ENCODE measurements around the gene LPIN3.
"Not testable (repeated sequence)": the region's sequence is repeated elsewhere in the genome, so short reads cannot be mapped to it uniquely, and the experiment has no call there.

LPIN3 gene, protein sequence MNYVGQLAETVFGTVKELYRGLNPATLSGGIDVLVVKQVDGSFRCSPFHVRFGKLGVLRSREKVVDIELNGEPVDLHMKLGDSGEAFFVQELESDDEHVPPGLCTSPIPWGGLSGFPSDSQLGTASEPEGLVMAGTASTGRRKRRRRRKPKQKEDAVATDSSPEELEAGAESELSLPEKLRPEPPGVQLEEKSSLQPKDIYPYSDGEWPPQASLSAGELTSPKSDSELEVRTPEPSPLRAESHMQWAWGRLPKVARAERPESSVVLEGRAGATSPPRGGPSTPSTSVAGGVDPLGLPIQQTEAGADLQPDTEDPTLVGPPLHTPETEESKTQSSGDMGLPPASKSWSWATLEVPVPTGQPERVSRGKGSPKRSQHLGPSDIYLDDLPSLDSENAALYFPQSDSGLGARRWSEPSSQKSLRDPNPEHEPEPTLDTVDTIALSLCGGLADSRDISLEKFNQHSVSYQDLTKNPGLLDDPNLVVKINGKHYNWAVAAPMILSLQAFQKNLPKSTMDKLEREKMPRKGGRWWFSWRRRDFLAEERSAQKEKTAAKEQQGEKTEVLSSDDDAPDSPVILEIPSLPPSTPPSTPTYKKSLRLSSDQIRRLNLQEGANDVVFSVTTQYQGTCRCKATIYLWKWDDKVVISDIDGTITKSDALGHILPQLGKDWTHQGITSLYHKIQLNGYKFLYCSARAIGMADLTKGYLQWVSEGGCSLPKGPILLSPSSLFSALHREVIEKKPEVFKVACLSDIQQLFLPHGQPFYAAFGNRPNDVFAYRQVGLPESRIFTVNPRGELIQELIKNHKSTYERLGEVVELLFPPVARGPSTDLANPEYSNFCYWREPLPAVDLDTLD

DNA sequence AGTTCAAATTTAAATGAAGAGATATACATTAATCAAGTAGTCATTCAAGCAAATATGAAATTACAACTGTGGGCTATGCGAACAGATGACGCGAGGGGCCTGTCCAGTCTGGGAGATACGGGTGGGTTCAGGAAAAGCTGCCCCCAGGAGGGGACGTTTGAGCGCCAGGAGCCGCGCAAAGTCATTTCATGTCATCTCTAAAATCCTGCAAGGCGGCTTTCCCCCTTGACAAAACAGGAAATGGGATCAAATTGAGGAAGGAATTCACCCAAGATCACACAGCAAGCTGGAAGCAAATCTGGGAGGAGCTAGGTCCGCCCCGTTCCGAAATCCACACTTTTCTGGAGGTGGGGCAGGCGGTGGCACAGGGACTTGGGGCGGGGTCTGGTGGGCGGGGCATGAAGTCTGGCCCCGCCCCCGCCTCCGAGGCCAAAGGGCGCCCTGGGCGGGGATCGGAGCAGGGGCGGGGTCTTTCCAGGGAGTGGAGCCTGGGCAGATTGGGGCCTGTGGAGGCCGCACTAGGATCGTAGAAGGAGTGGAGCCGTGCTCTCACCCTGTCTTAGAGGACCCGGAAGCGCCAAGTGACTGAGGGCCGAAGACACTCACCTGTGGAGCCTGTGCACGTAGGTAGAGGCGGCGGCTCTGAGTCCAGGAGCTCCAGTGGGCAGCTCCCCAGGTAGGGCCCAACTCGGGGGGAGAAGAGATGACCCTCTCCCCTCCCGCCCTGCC, at the start of gene LPIN3:
Gene LPIN3 (plus strand): TSS at position 495 of the 729 bp plus-strand sequence. CDS start 4,983 bp downstream, outside the sequence.
- no peak for DNase-seq

DNA sequence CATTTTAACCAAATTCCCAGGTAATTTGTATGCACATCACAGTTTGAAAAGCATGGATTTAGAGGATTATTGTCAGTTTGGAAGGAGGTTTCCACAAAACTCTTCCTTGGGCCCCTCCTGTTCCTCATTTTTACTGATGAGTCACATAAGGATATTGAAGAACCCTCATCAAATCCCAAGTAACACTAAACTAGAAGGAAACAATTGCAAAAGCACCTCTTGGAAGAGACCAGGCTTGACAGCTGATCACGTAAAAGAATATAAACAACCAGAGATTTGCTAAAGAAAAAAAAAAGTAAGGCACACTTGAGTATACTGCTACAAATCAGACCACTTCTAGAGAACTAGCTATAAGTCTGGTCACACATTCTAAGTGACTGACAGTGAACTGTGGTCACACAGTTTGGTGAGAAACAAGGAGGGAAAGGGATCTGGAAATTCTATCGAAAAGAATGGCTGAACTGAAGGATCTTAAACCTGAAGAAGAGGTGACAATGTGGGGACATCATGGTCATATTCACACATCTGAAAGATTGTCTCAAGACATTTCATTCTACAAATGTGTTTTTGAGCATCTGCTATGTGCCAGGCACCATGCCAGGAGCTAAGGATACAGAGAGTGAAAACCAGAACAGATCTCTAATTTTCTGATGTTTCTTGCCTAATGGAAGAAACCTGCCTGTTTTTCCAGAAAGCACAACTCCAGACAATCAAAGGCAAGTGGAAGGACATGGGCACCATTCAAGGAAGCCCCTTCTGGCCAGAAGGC, 47.2 kb upstream of the LPIN3 start:
- no peak for DNase-seq

DNA sequence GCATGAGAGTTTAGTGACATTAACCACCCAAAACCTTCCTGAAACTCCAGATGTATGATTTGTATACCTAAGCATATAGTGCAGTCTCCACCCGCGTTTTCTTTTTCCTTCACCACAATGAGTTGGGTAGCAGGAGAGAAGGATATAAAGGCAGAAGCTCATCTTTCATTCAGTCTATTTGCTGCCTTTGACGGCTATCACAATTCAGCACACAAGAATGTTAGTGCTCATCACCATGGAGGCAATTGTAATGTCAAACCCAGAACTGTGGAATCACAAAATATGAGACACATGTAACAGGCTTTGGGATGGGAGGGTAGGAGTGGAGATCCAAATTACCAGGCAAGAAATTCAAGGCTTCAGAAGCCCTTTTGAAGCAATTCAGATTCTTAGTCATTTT, 40.7 kb upstream of the LPIN3 start:
- no peak for DNase-seq

DNA sequence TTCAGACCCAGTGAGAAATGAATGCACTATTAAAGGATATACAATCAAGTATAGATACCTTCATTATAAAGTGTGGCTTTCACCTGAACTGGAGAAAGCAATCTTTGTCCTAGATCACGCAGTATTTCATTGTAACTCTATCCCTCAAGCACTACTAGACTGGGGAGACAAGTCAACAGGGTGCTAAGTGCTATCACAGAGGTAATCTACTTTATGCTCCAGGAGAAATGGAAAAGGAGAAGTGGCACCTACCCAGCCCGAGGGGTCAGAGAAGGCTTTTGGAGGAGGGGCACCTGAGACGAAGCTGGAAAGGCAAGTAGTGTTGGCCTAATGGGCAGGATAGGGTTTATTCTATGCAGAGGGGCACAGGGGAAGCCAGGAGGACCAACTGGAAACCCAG, 40.2 kb upstream of the LPIN3 start:
- no peak for DNase-seq

DNA sequence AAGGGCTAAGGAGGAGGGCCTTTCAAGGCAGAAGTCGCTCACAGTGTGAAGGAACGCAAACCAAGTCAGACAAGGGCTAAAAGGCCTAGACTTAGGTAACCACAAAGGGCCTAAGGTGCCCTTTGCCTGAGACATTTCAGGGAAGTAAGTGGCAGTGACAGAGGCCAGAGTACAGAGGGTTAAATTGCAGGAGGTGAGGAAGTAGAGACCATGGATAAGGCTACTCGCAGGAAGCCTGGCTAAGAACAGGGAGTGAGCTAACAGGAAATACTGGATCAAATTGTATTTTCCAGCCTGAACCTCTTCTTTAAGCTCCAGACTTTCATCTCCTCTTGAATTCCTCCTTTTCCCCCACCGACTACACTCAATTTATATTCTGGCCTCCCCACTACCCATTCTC, 39.7 kb upstream of the LPIN3 start:
- DNase-seq, result no peak

DNA sequence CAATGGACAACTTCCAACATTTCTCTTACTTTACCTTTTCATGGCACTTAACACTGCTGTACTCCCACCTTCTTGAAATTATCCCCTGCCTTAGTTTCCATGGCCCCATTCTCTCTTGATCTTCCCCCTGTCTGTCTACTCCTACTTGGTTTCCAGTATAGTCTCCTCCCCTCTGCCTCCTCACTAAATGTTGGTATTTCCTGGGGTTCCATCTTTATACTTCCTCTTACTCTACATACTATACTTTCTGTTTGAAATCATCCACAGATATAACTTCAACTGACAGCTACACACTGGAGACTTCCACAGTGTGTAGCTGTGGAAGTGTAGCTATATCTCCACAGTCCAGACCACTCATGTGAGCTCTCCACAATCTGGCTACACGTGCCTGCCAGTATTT, 36.6 kb upstream of the LPIN3 start:
- no peak for DNase-seq

DNA sequence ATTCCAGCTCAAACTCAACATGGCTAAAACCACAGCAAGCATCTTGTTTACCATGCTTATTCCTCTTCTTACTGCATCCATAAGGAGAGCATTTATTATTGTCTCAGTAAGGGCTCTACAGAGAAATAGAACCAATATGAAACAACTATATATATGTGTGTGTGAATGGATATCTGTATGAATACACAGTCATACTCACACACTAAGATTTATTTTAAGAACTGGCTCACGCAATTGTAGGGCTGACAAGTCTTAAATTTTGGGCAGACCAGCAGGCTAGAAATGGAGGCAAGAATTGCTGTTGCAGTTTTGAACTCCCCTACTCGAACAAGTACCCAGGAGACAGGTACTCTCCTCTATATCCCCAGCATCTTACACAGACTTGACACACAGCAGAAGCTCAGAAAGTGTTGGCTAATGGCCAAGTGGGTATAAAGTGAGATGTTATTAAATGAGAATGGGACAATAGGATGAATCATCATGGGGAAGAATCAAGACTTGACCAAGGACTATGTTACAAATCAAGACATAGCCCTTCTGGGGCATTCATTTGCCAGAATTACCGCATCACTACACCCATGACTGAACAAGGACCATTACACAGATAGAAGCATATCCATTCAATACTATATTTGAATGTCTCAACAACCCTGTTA, 36.1 kb upstream of the LPIN3 start:
- no peak for DNase-seq

DNA sequence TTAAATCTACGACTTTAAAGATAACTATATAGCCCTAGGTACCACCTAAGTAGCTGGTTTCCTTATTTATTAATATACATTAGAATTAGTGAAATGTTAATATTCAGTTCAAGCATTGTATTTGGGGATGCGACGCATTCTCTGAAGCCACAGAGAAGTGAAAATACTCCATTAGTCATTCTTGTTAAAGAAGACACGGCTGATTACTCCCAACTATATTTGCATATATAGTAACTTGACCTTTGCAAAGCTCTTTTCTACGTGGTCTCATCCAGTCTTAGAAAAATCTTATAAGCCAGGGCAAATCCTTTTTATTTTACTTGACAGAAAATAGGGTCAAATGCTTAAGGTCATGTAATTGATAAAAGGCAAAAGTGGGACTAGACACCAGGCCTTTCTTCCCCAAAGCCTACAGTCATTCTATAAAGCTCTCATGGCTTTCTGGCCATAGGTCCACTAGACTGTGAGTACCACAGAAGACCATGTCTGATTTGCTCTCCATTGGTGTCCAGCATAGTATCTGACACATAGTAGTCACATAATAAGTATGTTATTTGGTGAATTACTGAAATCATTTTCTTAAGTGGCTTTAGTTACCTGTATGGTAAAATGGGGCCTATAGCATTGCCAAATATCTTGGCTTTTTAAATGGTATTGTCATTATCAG, 34.4 kb upstream of the LPIN3 start:
- DNase-seq, result no peak

DNA sequence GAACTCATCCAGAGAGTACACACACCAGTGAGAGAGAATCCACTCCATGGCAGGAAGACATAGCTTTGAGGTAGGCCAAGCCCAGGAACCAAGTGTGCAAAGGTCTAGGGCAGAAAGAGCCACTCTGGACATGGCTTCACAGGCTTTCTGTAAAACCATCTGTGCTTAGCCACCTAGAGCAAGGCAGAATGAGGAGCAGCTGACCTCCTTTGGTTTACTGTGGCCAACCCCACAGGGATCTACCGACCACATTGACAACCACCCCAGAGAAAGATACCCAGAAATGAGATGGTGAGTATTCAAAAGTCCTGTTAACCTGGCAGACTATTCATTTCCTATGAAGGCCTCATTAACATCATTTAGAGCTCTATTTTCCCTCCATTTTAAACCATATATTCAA, 33.6 kb upstream of the LPIN3 start:
- no peak for DNase-seq

DNA sequence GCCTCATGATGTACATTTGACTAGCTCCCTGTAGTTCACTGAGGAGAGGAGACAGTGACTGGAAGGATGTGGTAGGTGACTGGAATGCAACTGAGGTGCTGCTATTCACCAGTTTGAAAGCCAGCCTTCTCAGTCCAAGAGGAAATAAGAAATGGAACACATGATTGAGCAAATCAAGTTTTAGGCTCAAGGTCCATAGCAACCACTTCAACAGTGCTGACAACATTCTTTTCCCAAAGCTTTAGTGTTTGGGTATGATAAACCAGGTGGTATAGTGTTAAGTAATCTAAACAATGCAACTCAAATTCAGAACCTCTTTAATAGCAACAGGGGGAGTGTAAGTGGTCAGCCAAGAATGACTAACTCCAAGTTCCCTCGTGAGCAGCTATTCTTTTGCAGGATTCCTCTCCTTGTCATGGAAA, 32.3 kb upstream of the LPIN3 start:
- DNase-seq, result no peak

DNA sequence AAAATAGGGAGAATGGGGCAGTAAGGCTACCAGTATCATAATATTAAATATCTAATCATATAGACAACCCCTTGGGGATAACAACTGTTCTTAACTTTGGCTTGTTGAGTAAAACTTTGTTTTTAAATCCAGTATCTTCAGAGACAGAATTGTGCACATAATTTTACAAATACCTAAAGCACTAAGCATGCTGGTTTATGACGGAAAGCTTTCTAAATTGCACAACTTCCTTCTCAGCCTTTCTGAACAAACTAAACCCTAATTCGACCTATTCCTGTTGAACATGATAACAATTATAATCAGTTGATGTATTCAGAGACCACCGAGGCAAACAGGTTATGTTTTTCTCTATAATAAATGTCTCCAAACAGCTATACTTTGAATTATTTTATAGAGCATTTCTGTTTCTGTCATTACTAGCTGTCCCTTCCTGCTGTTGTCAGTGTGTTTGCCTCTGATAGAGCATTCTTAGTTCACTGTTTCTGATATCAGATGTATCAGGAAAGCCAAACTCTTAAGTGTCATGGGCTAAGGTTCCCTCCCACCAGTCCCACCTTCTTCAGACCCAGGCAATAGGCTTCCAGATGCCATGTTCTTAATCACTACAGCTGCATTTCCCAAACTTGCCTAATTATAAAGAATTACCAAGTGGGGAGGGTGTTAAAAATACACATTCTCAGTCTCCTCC, 31.8 kb upstream of the LPIN3 start:
- no peak for DNase-seq

DNA sequence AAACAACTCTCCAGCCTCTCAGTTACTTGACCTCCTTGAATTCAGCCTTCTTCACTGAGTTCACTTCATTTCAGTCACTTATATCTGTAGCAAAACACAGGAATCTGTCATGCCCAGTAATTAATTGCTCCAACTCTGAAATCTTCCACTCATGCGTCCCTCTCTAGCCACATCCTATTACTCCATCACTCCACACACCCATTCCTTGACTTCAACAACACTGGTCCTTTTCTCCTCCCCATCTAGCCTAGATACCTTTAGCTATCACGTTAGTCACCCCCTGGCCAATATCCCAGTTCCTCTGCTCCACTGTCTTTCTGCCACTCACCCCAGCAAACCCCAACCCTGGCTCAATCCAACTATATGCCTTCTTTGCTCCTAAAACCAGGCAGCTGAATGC, 30.8 kb upstream of the LPIN3 start:
- DNase-seq, result no peak

DNA sequence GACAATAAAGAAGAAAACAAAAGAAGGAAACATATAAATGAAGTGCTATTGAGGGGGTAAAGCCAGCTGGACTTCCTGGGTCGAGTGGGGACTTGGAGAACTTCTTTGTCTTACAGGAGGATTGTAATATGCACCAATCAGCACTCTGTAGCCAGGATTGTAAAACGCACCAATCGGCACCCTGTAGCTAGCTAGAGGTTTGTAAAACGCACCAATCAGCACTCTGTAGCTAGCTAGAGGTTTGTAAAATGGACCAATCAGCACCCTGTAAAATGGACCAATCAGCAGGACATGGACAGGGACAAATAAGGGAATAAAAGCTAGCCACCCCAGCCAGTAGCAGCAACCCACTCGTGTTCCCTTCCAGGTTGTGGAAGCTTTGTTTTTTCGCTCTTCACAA, 28.6 kb upstream of the LPIN3 start:
- not testable (repeated sequence) for DNase-seq

DNA sequence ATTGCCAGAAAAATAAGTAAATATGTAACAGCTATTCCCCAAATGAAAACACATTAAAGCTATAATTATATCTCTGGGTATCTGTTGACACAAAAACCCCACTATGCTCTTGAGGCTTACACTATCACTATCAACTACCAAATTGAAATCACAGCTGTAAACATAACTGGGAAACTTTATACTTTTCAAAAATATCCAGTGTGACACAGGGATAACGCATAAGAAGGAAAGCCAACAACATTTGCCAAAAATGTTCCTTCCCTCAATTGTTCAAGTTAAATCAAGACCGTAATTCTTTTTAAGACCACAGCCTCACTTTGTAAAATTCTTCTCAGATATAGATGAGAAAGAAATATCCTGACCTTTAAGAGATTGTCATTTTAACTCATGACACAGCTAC, 26.2 kb upstream of the LPIN3 start:
- peak; percentile 0 for DNase-seq

DNA sequence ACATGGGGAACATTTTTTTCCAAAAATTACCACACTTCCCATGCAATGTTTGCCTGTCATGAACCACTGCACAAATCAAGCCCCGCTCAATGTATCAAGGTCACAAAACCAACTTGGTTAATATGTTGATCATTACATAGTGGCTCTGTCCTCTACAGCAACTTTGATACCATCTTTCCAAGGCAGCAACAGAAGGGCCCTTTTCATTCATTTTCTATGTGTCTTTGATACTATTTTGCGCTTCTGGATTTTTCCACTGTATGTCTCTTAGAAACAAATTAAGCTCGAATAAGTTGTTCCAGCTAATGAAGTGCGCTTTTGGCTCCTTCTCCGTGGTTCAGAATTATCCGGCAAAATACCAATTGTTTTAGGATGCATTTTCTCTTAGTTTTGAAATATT, 24.6 kb upstream of the LPIN3 start:
- no peak for DNase-seq

DNA sequence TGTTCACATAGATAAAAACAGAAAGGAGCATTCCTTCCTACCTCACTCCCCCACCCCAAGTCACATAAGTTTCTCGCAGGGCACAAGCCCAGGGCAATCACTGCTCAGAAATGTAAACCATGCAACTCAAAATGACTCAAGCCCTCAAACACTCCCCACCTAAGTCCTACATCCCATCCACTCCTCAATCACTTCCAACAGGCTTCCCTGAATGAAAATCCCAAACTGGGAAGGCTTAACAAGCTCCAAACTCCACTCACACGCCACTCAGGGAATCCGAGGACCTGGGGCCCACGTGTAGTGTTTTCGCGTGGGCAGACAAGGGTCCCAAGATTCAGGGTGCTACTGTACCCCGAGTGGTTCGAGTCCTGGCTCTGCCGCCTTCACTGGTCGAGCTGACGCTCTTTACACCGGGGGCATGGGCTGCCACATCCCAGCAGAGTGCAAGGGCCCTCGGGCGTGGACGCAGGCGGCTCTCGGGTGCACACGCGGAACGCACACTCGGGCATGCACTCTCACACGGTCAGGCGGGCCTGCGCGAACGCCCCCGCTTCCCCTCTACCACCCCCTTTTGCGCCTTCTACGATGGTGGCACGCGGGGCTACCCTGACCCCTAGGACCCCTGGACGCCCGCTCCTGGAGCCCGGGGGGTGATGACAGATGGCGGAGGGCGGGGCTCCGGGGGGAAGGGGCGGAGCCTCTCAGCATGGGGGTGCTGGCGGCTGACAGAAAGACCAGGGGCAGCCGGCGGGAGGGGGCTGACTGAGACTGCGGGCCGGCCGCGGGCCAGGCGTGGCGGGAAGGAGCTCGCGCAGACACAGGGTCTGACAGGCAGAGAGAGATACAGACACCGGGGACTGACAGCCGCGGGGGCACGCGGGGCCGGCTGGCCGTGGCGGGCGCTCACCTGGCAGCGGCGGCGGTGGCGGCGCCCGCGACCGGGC, 23.7 kb upstream of the LPIN3 start:
- DNase-seq, result peak; percentile 19

DNA sequence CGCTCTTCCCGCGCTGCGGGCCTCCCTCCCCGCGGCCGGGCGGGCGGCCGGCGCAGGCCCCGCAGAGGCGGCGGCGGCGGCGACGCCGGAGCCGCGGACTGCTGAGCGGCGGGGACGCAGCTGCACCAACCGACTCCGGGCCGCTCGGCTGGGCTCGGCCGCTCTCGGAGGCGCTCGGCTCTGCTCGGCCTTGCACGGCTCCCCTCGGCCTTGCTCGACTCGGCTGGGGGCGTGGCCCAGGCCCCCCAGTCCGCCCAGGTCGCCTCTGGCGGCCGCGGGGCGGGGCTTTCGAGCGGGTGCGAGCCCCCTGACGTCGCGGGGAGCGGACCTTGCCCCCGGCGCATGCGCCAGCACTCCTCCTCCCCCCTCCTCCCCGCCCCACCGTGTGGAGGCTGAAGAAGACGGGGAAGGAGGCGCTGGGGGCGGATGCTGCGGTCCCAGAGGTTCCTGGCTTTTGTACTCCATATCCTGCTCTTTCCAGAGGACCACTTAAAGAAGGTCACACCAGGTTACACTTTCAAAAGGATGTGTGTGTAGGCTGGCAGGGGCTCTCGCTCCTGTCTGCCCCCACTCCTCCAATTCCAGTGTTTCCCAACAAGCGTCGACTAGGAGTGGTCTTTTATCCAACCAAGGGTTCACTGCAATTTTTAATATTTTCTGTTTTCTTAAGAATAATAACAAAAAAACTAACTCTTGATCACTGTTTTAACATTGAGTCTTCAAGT, 22.9 kb upstream of the LPIN3 start, which contains the start of gene ZHX3:
Gene ZHX3 (minus strand): TSS at position 186 of the 725 bp plus-strand sequence. CDS start 112,815 bp downstream, outside the sequence.
- peak; percentile 96 for DNase-seq

DNA sequence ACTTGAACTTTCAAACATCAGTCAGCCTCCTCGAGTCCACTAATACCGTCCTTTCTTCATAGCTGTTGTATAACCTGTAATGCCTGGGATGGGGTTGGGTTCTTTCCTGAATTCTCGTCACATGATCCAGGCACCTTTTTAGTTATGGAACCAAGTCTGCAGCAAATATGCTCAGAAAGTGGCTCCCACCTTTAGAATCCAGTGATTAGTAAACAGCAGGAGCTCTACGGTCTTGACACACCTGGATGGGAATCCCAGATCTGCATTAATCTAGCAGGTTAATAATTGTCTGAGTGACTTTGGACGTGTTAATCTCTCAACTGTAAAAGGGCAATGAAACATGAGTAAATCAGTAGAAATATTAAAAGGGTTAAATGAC, 22.4 kb upstream of the LPIN3 start:
- DNase-seq, result no peak

DNA sequence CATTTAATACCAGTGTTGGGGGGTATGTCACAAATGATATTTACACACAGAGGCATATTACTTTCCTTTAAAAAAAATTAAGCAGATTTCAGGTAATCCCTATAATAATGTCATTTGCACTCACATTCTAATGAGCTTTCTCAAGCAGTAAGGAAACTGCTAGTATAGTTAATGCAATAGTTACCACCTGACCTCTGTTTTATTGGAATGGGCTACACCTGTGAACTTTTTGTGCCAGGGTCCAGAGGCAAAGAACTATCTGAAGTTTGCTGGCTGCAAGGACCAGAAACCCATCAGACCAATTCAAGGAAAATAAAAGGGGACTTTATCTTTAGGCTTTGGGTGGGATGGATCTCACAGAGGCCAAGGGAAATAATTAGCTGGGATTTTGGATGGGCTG, 20.2 kb upstream of the LPIN3 start:
- DNase-seq, result no peak
